Progenitor cell of endocrine pancreas (in vitro differentiated cells): ENCODE measurements around the gene CENPP. TPM values are rescaled to one million over a fixed set of nuclear protein-coding genes. Genes with fewer than 3 reads are reported as not detected.

ENCODE experiments used
- DNase-seq: peaks from one replicate; pipeline ENCODE4 v3.0.0; 2021; ENCODE audit warnings: low spot score; ENCODE audit not compliant: unreplicated experiment
- H3K27ac Mint-ChIP-seq: 2 replicates; pipeline ENCODE4 v1.8.0; 2021; ENCODE audit warnings: mild to moderate bottlenecking, moderate library complexity, mixed read lengths
- H3K27me3 Mint-ChIP-seq: 2 replicates; pipeline ENCODE4 v1.8.0; 2021; ENCODE audit warnings: mixed read lengths
- H3K36me3 Mint-ChIP-seq: 2 replicates; pipeline ENCODE4 v1.8.0; 2022; ENCODE audit warnings: mixed read lengths; ENCODE audit not compliant: insufficient read depth
- H3K4me1 Mint-ChIP-seq: 2 replicates; pipeline ENCODE4 v1.8.0; 2021; ENCODE audit warnings: low read depth, mixed read lengths
- H3K4me3 Mint-ChIP-seq: 2 replicates; pipeline ENCODE4 v1.8.0; 2021; ENCODE audit warnings: low read depth, mild to moderate bottlenecking, moderate library complexity, mixed read lengths
- H3K9me3 Mint-ChIP-seq: 2 replicates; pipeline ENCODE4 v1.8.0; 2021; ENCODE audit warnings: low read depth, mixed read lengths
- CTCF ChIP-seq: fragments of 200-600 bp; sonication (generic); IDR thresholded peaks from one replicate; pipeline ENCODE4 v1.5.0; 2021; ENCODE audit warnings: antibody characterized with exemption, mild to moderate bottlenecking; ENCODE audit not compliant: unreplicated experiment
- total RNA-seq: library from RNA; stranded (reverse); gene quantifications from 2 replicates; pipeline ENCODE4 v1.2.1, GENCODE V29; 2021

Gene CENPP
- total RNA-seq, 1 donor from 2014 or later, result 5.0 TPM

- Mint-ChIP-seq H3K9me3 (no peaks in the 10 kb centered on the region), H3K36me3 (peaks cover 12% of the 10 kb centered on the region), H3K4me1 (no peaks in the 10 kb centered on the region), H3K27ac (no peak overlapping the region), H3K4me3 (no peak overlapping the region), H3K27me3 (no peaks in the 10 kb centered on the region)
- no peak for DNase-seq
- TF ChIP-seq CTCF, result no peak
Measured at GRCh38 chr9:92615790-92616189, 290.0 kb downstream of the CENPP start.

- no peaks in the 10 kb centered on the region for H3K9me3 Mint-ChIP-seq
- peaks cover 12% of the 10 kb centered on the region for H3K36me3 Mint-ChIP-seq
- H3K4me1 Mint-ChIP-seq, result no peaks in the 10 kb centered on the region
- no peak for DNase-seq
- no peak overlapping the region for H3K27ac Mint-ChIP-seq
- no peak overlapping the region for H3K4me3 Mint-ChIP-seq
- H3K27me3 Mint-ChIP-seq, result no peaks in the 10 kb centered on the region
- no peak for TF ChIP-seq CTCF
Measured at GRCh38 chr9:92616199-92616641, 290.5 kb downstream of the CENPP start.

GRCh38 chr9:92616655-92617111, 290.9 kb downstream of the CENPP start:
- Mint-ChIP-seq H3K9me3 (no peaks in the 10 kb centered on the region), H3K27me3 (no peaks in the 10 kb centered on the region), H3K4me3 (no peak overlapping the region), H3K27ac (no peak overlapping the region), H3K36me3 (peaks cover 12% of the 10 kb centered on the region), H3K4me1 (no peaks in the 10 kb centered on the region)
- TF ChIP-seq CTCF, result no peak
- no peak for DNase-seq

GRCh38 chr9:92617195-92617813, 291.6 kb downstream of the CENPP start:
- no peak for DNase-seq
- no peak overlapping the region for H3K4me3 Mint-ChIP-seq
- no peak for TF ChIP-seq CTCF
- H3K36me3 Mint-ChIP-seq, result peaks cover 14% of the 10 kb centered on the region
- no peaks in the 10 kb centered on the region for H3K9me3 Mint-ChIP-seq
- H3K27ac Mint-ChIP-seq, result no peak overlapping the region
- H3K27me3 Mint-ChIP-seq, result no peaks in the 10 kb centered on the region
- no peaks in the 10 kb centered on the region for H3K4me1 Mint-ChIP-seq

- Mint-ChIP-seq H3K27me3 (no peaks in the 10 kb centered on the region), H3K4me1 (no peaks in the 10 kb centered on the region), H3K4me3 (no peak overlapping the region), H3K9me3 (no peaks in the 10 kb centered on the region), H3K27ac (no peak overlapping the region), H3K36me3 (peaks cover 14% of the 10 kb centered on the region)
- no peak for TF ChIP-seq CTCF
- DNase-seq, result no peak
Measured at GRCh38 chr9:92617951-92618510, 292.3 kb downstream of the CENPP start.
